ENCODE measurements around the gene RNF151.

Gene RNF151

DNA sequence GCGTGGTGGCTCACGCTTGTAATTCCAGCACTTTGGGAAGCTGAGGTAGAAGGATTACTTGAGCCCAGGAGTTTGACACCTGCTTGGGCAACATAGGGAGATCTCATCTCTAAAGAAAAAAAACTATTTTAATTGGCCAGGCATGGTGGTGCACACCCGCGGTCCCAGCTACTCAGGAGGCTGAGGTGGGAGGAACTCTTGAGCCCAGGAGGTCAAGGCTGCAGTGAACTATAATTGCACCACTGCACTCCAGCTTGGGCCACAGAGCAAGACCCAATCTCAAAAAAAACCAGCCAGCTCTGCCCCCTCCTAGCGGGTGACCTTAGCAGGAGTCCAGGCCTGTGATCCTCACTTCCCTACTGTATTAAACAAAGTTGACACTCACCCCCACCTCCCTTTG lies 42.6 kb upstream of the RNF151 start:
- TF ChIP-seq SNAI2 (CRISPR knock-in tag; IDR thresholded peaks at IDR 0.05) = no peak
- TF ChIP-seq TCF4 (CRISPR knock-in tag; IDR thresholded peaks at IDR 0.05; ENCODE audit: borderline replicate concordance) = no peak
- no peak for TF ChIP-seq GLIS3 (CRISPR knock-in tag; IDR thresholded peaks at IDR 0.05)
- no peak for TF ChIP-seq ZC3H10 (CRISPR knock-in tag; IDR thresholded peaks at IDR 0.05)
- TF ChIP-seq OSR1 (CRISPR knock-in tag; IDR thresholded peaks at IDR 0.05) = no peak
- no peak for TF ChIP-seq ZNF8 (CRISPR knock-in tag; IDR thresholded peaks at IDR 0.05)
- TF ChIP-seq, protein P1, sequence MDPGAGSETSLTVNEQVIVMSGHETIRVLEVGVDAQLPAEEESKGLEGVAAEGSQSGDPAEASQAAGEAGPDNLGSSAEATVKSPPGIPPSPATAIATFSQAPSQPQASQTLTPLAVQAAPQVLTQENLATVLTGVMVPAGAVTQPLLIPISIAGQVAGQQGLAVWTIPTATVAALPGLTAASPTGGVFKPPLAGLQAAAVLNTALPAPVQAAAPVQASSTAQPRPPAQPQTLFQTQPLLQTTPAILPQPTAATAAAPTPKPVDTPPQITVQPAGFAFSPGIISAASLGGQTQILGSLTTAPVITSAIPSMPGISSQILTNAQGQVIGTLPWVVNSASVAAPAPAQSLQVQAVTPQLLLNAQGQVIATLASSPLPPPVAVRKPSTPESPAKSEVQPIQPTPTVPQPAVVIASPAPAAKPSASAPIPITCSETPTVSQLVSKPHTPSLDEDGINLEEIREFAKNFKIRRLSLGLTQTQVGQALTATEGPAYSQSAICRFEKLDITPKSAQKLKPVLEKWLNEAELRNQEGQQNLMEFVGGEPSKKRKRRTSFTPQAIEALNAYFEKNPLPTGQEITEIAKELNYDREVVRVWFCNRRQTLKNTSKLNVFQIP (CRISPR knock-in tag; IDR thresholded peaks at IDR 0.05; ENCODE audit: borderline replicate concordance, low read depth) = no peak
- TF ChIP-seq, protein P2, sequence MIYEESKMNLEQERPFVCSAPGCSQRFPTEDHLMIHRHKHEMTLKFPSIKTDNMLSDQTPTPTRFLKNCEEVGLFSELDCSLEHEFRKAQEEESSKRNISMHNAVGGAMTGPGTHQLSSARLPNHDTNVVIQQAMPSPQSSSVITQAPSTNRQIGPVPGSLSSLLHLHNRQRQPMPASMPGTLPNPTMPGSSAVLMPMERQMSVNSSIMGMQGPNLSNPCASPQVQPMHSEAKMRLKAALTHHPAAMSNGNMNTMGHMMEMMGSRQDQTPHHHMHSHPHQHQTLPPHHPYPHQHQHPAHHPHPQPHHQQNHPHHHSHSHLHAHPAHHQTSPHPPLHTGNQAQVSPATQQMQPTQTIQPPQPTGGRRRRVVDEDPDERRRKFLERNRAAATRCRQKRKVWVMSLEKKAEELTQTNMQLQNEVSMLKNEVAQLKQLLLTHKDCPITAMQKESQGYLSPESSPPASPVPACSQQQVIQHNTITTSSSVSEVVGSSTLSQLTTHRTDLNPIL (CRISPR knock-in tag; IDR thresholded peaks at IDR 0.05; ENCODE audit: low read depth) = no peak
- TF ChIP-seq ARNTL (CRISPR knock-in tag; IDR thresholded peaks at IDR 0.05; ENCODE audit: borderline replicate concordance, low read depth) = no peak
- TF ChIP-seq ZFP30 (CRISPR knock-in tag; IDR thresholded peaks at IDR 0.05) = no peak
- TF ChIP-seq, protein P3, sequence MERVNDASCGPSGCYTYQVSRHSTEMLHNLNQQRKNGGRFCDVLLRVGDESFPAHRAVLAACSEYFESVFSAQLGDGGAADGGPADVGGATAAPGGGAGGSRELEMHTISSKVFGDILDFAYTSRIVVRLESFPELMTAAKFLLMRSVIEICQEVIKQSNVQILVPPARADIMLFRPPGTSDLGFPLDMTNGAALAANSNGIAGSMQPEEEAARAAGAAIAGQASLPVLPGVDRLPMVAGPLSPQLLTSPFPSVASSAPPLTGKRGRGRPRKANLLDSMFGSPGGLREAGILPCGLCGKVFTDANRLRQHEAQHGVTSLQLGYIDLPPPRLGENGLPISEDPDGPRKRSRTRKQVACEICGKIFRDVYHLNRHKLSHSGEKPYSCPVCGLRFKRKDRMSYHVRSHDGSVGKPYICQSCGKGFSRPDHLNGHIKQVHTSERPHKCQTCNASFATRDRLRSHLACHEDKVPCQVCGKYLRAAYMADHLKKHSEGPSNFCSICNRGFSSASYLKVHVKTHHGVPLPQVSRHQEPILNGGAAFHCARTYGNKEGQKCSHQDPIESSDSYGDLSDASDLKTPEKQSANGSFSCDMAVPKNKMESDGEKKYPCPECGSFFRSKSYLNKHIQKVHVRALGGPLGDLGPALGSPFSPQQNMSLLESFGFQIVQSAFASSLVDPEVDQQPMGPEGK (CRISPR knock-in tag; IDR thresholded peaks at IDR 0.05; ENCODE audit: borderline replicate concordance) = no peak
- TF ChIP-seq ZNF70 (CRISPR knock-in tag; IDR thresholded peaks at IDR 0.05) = no peak
- no peak for TF ChIP-seq ESRRG (CRISPR knock-in tag; IDR thresholded peaks at IDR 0.05)
- TF ChIP-seq BACH2 (CRISPR knock-in tag; IDR thresholded peaks at IDR 0.05; ENCODE audit: borderline replicate concordance) = no peak
- TF ChIP-seq, protein P4, sequence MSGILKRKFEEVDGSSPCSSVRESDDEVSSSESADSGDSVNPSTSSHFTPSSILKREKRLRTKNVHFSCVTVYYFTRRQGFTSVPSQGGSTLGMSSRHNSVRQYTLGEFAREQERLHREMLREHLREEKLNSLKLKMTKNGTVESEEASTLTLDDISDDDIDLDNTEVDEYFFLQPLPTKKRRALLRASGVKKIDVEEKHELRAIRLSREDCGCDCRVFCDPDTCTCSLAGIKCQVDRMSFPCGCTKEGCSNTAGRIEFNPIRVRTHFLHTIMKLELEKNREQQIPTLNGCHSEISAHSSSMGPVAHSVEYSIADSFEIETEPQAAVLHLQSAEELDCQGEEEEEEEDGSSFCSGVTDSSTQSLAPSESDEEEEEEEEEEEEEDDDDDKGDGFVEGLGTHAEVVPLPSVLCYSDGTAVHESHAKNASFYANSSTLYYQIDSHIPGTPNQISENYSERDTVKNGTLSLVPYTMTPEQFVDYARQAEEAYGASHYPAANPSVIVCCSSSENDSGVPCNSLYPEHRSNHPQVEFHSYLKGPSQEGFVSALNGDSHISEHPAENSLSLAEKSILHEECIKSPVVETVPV (CRISPR knock-in tag; IDR thresholded peaks at IDR 0.05) = no peak
- TF ChIP-seq ISL1 (CRISPR knock-in tag; IDR thresholded peaks at IDR 0.05) = no peak
- TF ChIP-seq ZFP3 (CRISPR knock-in tag; IDR thresholded peaks at IDR 0.05) = no peak
- no peak for TF ChIP-seq CSDC2 (CRISPR knock-in tag; IDR thresholded peaks at IDR 0.05)
- no peak for TF ChIP-seq ZNF565 (CRISPR knock-in tag; conservative IDR thresholded peaks at IDR 0.05; ENCODE audit: low read depth)
- TF ChIP-seq RARB (CRISPR knock-in tag; IDR thresholded peaks at IDR 0.05) = no peak
- no peak for ATAC-seq

DNA sequence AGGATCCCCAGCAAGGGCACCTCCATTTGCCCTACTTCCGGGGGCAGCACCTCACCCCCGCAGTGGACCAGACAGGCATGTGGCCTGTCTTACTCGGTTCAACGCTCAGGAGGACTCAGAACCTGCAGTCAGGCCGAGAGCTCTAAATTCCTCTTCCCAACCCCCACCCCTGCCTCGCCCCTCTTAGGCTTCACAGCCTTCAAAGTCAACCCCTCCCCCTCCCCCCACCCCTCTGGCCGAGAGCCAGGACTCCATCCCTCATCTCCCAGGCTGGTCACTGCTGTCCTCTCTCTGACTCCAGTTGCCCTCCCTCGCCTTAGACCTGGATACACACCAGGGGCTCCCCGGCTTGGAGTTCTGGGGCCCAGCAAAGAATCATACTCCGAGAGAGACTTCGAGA lies 40.4 kb upstream of the RNF151 start:
- ATAC-seq = no peak
- no peak for TF ChIP-seq SNAI2 (CRISPR knock-in tag; IDR thresholded peaks at IDR 0.05)
- no peak for TF ChIP-seq TOX (CRISPR knock-in tag; IDR thresholded peaks at IDR 0.05; ENCODE audit: borderline replicate concordance)
- TF ChIP-seq, protein P1 (CRISPR knock-in tag; IDR thresholded peaks at IDR 0.05; ENCODE audit: borderline replicate concordance, low read depth) = no peak
- no peak for TF ChIP-seq ISL1 (CRISPR knock-in tag; IDR thresholded peaks at IDR 0.05)
- no peak for TF ChIP-seq ZNF70 (CRISPR knock-in tag; IDR thresholded peaks at IDR 0.05)
- TF ChIP-seq PPARA (CRISPR knock-in tag; IDR thresholded peaks at IDR 0.05; ENCODE audit: borderline replicate concordance) = no peak
- no peak for TF ChIP-seq ZNF565 (CRISPR knock-in tag; conservative IDR thresholded peaks at IDR 0.05; ENCODE audit: low read depth)
- TF ChIP-seq CSDC2 (CRISPR knock-in tag; IDR thresholded peaks at IDR 0.05) = no peak
- TF ChIP-seq, protein P5, sequence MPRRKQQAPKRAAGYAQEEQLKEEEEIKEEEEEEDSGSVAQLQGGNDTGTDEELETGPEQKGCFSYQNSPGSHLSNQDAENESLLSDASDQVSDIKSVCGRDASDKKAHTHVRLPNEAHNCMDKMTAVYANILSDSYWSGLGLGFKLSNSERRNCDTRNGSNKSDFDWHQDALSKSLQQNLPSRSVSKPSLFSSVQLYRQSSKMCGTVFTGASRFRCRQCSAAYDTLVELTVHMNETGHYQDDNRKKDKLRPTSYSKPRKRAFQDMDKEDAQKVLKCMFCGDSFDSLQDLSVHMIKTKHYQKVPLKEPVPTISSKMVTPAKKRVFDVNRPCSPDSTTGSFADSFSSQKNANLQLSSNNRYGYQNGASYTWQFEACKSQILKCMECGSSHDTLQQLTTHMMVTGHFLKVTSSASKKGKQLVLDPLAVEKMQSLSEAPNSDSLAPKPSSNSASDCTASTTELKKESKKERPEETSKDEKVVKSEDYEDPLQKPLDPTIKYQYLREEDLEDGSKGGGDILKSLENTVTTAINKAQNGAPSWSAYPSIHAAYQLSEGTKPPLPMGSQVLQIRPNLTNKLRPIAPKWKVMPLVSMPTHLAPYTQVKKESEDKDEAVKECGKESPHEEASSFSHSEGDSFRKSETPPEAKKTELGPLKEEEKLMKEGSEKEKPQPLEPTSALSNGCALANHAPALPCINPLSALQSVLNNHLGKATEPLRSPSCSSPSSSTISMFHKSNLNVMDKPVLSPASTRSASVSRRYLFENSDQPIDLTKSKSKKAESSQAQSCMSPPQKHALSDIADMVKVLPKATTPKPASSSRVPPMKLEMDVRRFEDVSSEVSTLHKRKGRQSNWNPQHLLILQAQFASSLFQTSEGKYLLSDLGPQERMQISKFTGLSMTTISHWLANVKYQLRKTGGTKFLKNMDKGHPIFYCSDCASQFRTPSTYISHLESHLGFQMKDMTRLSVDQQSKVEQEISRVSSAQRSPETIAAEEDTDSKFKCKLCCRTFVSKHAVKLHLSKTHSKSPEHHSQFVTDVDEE (CRISPR knock-in tag; IDR thresholded peaks at IDR 0.05) = no peak
- no peak for TF ChIP-seq TCF4 (CRISPR knock-in tag; IDR thresholded peaks at IDR 0.05; ENCODE audit: borderline replicate concordance)
- TF ChIP-seq ZFP3 (CRISPR knock-in tag; IDR thresholded peaks at IDR 0.05) = no peak
- TF ChIP-seq ZNF8 (CRISPR knock-in tag; IDR thresholded peaks at IDR 0.05) = no peak
- no peak for TF ChIP-seq BACH2 (CRISPR knock-in tag; IDR thresholded peaks at IDR 0.05; ENCODE audit: borderline replicate concordance)
- no peak for TF ChIP-seq GLIS3 (CRISPR knock-in tag; IDR thresholded peaks at IDR 0.05)
- no peak for TF ChIP-seq ZC3H10 (CRISPR knock-in tag; IDR thresholded peaks at IDR 0.05)
- TF ChIP-seq OSR1 (CRISPR knock-in tag; IDR thresholded peaks at IDR 0.05) = no peak
- TF ChIP-seq ARNTL (CRISPR knock-in tag; IDR thresholded peaks at IDR 0.05; ENCODE audit: borderline replicate concordance, low read depth) = no peak
- TF ChIP-seq, protein P2 (CRISPR knock-in tag; IDR thresholded peaks at IDR 0.05; ENCODE audit: low read depth) = no peak
- TF ChIP-seq, protein P3 (CRISPR knock-in tag; IDR thresholded peaks at IDR 0.05; ENCODE audit: borderline replicate concordance) = no peak

Data from SK-N-SH treated with all-trans-retinoic acid at 6 μM for 48 hours (cell line).